K562 (cell line): ENCODE results near the gene PLA2G2C. TPM values are rescaled to one million over a fixed set of nuclear protein-coding genes. Genes with fewer than 3 reads are reported as not detected.

ENCODE experiments used
- ADNP ChIP-seq: fragments of 200-800 bp; sonication (Bioruptor generic); IDR thresholded peaks from 2 replicates; pipeline ENCODE4 v1.6.1; 2016; ENCODE audit warnings: missing genetic modification characterization, missing compliant biosample characterization
- MGA ChIP-seq: fragments of 450-650 bp; IDR thresholded peaks from 2 replicates; pipeline ENCODE4 v1.6.1; 2016; ENCODE audit warnings: mild to moderate bottlenecking, moderate library complexity
- SMARCE1 ChIP-seq: fragments of 450-650 bp; IDR thresholded peaks from 2 replicates; pipeline ENCODE4 v1.7.1; 2016; ENCODE audit warnings: mild to moderate bottlenecking
- polyA plus RNA-seq, 8 experiments: library from polyadenylated mRNA; depleted of rRNA in 4 of 8; stranded (reverse) in 5 of 8; unstranded in 3 of 8; fragments of >200 nt; fragmentation: Nextera tagmentation in 2 of 8; fragmentation: Illumina TruSeq in 1 of 8; extraction: Ambion mirVana in 2 of 8; extraction: Trizol in 1 of 8; gene quantifications; 2 replicates each; pipeline versions ENCODE4 v1.2.1 to v1.2.3, GENCODE V29; 2011 to 2014; ENCODE audit warnings: inconsistent platforms in 1 of 8, missing spikeins in 1 of 8
- total RNA-seq, 7 experiments: library from RNA; depleted of rRNA in 6 of 7; stranded (reverse); fragments of >200 nt in 6 of 7; fragmentation: Illumina TruSeq in 2 of 7; extraction: Trizol in 2 of 7; gene quantifications; 2 replicates each; pipeline versions ENCODE4 v1.2.1 to v1.2.3, GENCODE V29; 2011 to 2021; ENCODE audit warnings: low replicate concordance in 1 of 7

PLA2G2C gene
- total and polyA plus RNA-seq, 9 of the 15 experiments (the other 6 are each of a cell fraction or from before 2014, with no cell fraction given), result 0.14 to 0.49 (median 0.21) TPM

- TF ChIP-seq MGA (peak; percentile 86), ADNP (tag) (no peak), SMARCE1 (no peak)
Observed at GRCh38 chr1:20192364-20192763, 6.0 kb upstream of the PLA2G2C start (continued).
